Measurements from ENCODE around the gene IL17RB.

The IL17RB gene

GRCh38 chr3:53812434-53812833, 33.9 kb upstream of the IL17RB start:
- DNase-seq (ENCODE audit: low read depth in 2 of 2, low spot score in 1 of 2) = no peak

GRCh38 chr3:53813229-53813628, 33.1 kb upstream of the IL17RB start:
- no peak for DNase-seq (ENCODE audit: low read depth in 2 of 2, low spot score in 1 of 2)

- DNase-seq (ENCODE audit: low read depth in 2 of 2, low spot score in 1 of 2) = no peak
Measured at GRCh38 chr3:53813876-53814275, 32.5 kb upstream of the IL17RB start.

- DNase-seq (ENCODE audit: low read depth in 2 of 2, low spot score in 1 of 2) = no peak
Measured at GRCh38 chr3:53815067-53815466, 31.3 kb upstream of the IL17RB start.

- no peak for DNase-seq (ENCODE audit: low read depth in 2 of 2, low spot score in 1 of 2)
Measured at GRCh38 chr3:53815651-53816050, 30.7 kb upstream of the IL17RB start.

GRCh38 chr3:53816425-53816824, 29.9 kb upstream of the IL17RB start:
- DNase-seq (ENCODE audit: low read depth in 2 of 2, low spot score in 1 of 2) = no peak

- no peak for DNase-seq (ENCODE audit: low read depth in 2 of 2, low spot score in 1 of 2)
Measured at GRCh38 chr3:53817211-53817610, 29.2 kb upstream of the IL17RB start.

- DNase-seq (ENCODE audit: low read depth in 2 of 2, low spot score in 1 of 2) = no peak
Measured at GRCh38 chr3:53817809-53818208, 28.6 kb upstream of the IL17RB start.

GRCh38 chr3:53818221-53819162, 27.9 kb upstream of the IL17RB start:
- DNase-seq (ENCODE audit: low read depth in 2 of 2, low spot score in 1 of 2) = no peak

GRCh38 chr3:53819163-53819868, 27.1 kb upstream of the IL17RB start:
- DNase-seq (ENCODE audit: low read depth in 2 of 2, low spot score in 1 of 2) = no peak

- DNase-seq (ENCODE audit: low read depth in 2 of 2, low spot score in 1 of 2) = no peak
Measured at GRCh38 chr3:53820084-53820483, 26.3 kb upstream of the IL17RB start.

GRCh38 chr3:53820756-53821580, 25.4 kb upstream of the IL17RB start:
- no peak for DNase-seq (ENCODE audit: low read depth in 2 of 2, low spot score in 1 of 2)

GRCh38 chr3:53821631-53822121, 24.7 kb upstream of the IL17RB start:
- DNase-seq (ENCODE audit: low read depth in 2 of 2, low spot score in 1 of 2) = no peak

GRCh38 chr3:53822331-53822741, 24.0 kb upstream of the IL17RB start:
- DNase-seq (ENCODE audit: low read depth in 2 of 2, low spot score in 1 of 2) = no peak

GRCh38 chr3:53823026-53823955, 23.1 kb upstream of the IL17RB start:
- DNase-seq (ENCODE audit: low read depth in 2 of 2, low spot score in 1 of 2) = no peak

- no peak for DNase-seq (ENCODE audit: low read depth in 2 of 2, low spot score in 1 of 2)
Measured at GRCh38 chr3:53823956-53824657, 22.3 kb upstream of the IL17RB start.

- DNase-seq (ENCODE audit: low read depth in 2 of 2, low spot score in 1 of 2) = no peak
Measured at GRCh38 chr3:53824795-53825194, 21.6 kb upstream of the IL17RB start.

- DNase-seq (ENCODE audit: low read depth in 2 of 2, low spot score in 1 of 2) = no peak
Measured at GRCh38 chr3:53826048-53826447, 20.3 kb upstream of the IL17RB start.

GRCh38 chr3:53828581-53828980, 17.8 kb upstream of the IL17RB start:
- DNase-seq (ENCODE audit: low read depth in 2 of 2, low spot score in 1 of 2) = no peak

- DNase-seq (ENCODE audit: low read depth in 2 of 2, low spot score in 1 of 2) = no peak
Measured at GRCh38 chr3:53829605-53830004, 16.8 kb upstream of the IL17RB start.

Measured in stimulated activated CD8-positive, alpha-beta memory T cell treated with anti-CD3 and anti-CD28 coated beads, Interleukin-4, amount 100 ng/mL, for 4 hours (primary cell).